ENCODE data around the gene UBE2O.

The UBE2O gene

GRCh38 chr17:76397184-76397583 lies 55.8 kb downstream of the UBE2O start:
- TF ChIP-seq, protein P1, sequence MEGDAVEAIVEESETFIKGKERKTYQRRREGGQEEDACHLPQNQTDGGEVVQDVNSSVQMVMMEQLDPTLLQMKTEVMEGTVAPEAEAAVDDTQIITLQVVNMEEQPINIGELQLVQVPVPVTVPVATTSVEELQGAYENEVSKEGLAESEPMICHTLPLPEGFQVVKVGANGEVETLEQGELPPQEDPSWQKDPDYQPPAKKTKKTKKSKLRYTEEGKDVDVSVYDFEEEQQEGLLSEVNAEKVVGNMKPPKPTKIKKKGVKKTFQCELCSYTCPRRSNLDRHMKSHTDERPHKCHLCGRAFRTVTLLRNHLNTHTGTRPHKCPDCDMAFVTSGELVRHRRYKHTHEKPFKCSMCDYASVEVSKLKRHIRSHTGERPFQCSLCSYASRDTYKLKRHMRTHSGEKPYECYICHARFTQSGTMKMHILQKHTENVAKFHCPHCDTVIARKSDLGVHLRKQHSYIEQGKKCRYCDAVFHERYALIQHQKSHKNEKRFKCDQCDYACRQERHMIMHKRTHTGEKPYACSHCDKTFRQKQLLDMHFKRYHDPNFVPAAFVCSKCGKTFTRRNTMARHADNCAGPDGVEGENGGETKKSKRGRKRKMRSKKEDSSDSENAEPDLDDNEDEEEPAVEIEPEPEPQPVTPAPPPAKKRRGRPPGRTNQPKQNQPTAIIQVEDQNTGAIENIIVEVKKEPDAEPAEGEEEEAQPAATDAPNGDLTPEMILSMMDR (IDR thresholded peaks at IDR 0.05; ENCODE audit: low read depth, low read length): no peak
- H3K4me3 ChIP-seq (ENCODE audit: low read depth, low read length): no peak overlapping the region

DNA sequence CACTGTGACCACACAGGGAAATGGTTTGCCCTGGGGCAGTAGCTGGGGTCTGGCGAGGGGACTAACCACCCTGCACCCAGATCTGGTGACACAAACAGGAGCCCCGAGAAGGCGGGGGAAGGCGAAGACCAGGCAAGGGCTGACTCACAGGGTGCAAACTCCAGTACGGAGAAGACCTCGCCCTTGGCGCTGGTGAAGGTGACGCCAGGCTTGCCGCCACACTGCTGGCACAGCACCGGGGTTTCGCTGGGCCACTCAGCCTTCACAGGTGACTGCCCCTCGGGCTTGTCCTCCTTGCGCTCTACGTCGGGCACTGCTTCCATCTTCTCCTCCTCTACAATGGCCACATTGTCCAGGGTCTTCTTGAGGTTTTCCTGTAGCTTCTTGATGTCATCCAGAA lies 57.0 kb downstream of the UBE2O start:
- TF ChIP-seq, protein P1 (IDR thresholded peaks at IDR 0.05; ENCODE audit: low read depth, low read length): no peak
- no peak overlapping the region for H3K4me3 ChIP-seq (ENCODE audit: low read depth, low read length)

DNA sequence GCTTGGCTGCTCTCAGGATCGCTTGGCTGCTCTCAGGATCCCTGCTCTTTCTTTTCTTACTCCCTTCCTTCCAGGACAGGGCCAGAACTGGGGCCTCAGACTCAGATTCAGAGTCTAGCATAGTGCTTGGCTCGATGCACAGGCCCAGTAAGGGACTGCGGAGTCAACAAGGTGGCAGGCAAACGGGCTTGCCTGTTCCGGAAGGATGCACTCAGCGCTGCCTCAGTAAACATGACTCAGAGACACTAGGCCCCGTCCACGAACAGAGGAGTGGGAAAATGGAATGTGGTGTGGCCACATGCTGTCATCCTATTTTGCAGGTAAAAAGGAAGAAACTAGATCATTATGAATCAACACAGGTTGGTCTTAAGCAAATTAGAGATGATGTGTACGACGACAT lies 58.8 kb downstream of the UBE2O start:
- TF ChIP-seq, protein P1 (IDR thresholded peaks at IDR 0.05; ENCODE audit: low read depth, low read length): no peak

GRCh38 chr17:76391200-76391715 lies 61.7 kb downstream of the UBE2O start:
- H3K4me3 ChIP-seq (ENCODE audit: low read depth, low read length): no peak overlapping the region
- TF ChIP-seq, protein P1 (IDR thresholded peaks at IDR 0.05; ENCODE audit: low read depth, low read length): no peak

More for the DNA sequence above, 58.8 kb downstream of the UBE2O start:
- no peak overlapping the region for H3K4me3 ChIP-seq (ENCODE audit: low read depth, low read length)

DNA sequence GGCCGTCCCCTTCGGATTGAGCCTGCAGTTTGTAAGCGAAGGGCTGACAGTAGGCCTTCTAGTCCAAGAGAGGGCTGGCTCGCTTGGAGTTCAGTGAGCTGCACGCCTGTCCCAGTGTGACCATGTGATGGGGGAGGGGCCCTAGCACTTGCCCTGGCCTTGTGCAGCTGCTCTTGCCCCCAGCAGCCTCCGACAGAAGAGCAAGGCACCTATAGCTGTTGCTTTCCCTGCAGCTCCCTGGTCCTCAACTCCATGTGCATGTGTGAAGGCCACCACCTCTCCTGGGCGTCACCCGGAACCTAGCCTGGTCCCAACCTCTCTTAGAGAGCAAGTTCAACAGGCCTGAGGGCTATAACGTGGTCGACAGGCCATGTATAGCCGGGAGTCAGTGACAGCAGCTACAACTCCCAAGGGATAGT lies 62.9 kb downstream of the UBE2O start:
- TF ChIP-seq, protein P1 (IDR thresholded peaks at IDR 0.05; ENCODE audit: low read depth, low read length): no peak
- no peak overlapping the region for H3K4me3 ChIP-seq (ENCODE audit: low read depth, low read length)

- H3K4me3 ChIP-seq (ENCODE audit: low read depth, low read length): no peak overlapping the region
- TF ChIP-seq, protein P1 (IDR thresholded peaks at IDR 0.05; ENCODE audit: low read depth, low read length): no peak
Measured at GRCh38 chr17:76388966-76389888, 63.7 kb downstream of the UBE2O start.

All from WI38 (cell line).